ENCODE measurements around the gene CMC2. TPM values are rescaled to one million over a fixed set of nuclear protein-coding genes. Genes with fewer than 3 reads are reported as not detected.

Gene CMC2
- total RNA-seq, 1 donor from 2014 or later, result 112 TPM

DNA sequence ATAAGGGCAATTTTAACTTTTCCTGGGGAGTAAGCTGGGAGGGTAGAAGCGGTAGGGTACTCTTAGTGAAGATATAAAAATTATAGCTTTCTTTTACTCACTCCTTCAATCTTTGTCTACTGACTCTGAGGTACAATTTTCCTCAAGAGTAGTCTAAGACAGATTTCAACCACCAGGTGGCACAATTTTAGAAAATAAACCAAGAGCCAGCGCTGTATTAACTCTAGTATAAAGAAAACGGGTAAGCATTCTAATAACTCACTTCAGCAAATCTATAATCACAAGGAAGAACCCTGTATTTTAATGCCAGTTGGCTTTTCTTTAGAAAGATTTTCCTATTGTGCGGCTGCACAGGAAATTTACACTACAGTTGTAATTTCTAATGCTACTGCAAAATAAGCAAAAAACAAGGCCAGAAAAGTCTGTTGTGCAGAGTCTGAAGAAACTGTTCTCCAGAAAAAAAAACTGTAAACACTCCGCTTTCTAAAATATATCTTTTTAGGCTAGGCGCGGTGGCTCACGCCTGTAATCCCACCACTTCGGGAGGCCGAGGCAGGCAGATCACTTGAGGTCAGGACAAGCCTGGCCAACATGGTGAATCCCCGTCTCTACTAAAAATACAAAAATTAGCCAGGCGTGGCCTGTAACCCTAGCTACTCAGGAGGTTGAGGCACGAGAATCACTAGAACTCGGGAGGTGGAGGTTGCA is 1.9 kb downstream of the CMC2 start:
- no peak for DNase-seq (ENCODE audit: low spot score)

DNA sequence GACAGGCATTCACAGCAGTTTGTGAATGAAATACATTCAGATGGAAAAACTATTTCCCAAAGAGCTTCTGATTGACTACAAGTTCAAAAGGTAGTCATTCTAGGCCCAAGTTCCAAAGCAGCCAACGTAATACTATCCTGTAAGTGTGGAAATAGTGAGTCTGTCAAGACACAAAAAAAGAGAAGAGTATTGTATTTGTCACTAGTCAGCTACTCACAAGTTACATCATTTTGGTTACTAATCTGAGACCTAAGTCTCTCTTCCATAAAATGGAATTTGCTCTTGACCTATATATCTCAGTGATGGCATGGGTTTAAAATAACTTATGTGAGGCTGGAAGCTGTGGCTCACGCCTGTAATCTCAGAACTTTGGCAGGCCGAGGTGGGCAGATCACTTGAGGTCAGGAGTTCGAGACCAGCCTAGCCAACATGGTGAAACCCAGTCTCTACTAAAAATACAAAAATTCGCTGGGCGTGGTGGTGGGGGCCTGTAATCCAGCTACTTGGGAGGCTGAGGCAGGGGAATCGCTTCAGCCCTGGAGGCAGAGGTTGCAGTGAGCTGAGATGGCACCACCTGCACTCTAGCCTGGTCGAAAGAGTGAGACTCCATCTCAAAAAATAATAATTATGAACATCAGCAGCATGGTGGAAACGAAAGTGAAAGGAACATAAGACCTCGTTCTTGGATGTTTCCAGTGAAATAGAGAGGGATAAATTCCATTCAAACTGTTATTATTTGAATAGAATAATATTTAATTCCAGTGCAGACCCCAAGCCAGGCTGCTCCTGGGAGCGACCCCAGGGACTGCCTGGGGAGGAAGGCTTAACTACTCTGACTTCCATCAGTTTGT is 2.9 kb downstream of the CMC2 start:
- intact Hi-C loops (cut with DNase I), result loop anchor here (10.0 kb wide), 1 partner anchor 1161 kb away; no protein-coding TSS in a partner anchor
- DNase-seq (ENCODE audit: low spot score), result no peak

More for the DNA sequence above, 1.9 kb downstream of the CMC2 start:
- intact Hi-C loops (cut with DNase I), result loop anchor here (10.0 kb wide), 1 partner anchor 1160 kb away; no protein-coding TSS in a partner anchor

DNA sequence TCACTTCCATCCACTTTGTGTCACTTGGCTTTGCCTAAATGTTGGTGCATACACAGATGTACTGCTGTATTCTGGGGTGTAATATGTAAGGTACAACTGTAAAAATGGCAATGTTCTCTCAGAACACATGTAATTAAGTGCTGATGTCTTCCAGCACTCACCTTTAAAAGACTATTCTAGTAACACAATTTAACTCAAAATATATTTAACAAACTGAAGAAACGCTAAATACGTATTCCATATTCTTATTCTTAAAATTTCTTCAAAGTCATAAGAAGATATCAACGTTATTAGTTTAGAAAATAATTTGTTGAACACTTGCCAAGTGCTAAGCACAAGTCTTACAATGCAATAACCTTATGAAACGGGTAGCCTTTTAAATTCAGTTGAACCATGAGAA is 3.6 kb downstream of the CMC2 start:
- intact Hi-C loops (cut with DNase I), result loop anchor here (10.0 kb wide), 1 partner anchor 1162 kb away; no protein-coding TSS in a partner anchor
- DNase-seq (ENCODE audit: low spot score), result no peak

DNA sequence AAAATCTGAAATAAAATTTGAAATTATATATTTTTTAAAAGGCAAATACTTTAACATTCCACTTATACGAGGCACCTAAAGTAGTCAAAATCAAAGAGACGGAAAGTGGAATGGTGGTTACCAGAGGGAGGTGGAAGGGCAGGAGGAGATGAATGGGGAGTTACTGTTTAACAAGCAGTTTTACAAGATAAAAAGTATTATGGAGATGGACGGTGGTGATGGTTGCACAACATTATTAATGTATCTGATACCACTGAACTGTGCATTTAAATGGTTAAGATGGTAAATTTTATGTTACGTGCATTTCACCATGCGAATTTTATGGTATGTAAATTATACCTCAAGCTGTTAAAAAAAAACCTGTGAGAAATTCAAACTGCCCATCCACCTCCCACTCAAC is 5.4 kb downstream of the CMC2 start:
- no peak for DNase-seq (ENCODE audit: low spot score)
- intact Hi-C loops (cut with DNase I), result loop anchor here (10.0 kb wide), 1 partner anchor 1163 kb away; no protein-coding TSS in a partner anchor

DNA sequence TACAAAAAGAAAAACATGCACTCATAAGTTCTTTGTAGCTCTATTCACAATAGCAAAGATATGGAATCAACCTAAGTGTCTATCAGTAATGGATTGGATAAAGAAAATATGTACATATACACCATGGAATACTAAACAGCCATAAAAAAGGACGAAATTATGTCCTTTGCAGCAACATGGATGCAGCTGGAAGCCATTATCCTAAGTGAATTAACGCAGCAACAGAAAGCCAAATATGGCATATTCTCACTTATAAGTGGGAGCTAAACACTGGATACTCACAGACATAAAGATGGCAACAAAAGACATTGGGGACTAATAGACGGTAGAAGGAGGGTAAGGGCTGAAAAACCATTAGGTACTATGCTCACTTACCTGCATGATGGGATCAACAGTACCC is 5.8 kb downstream of the CMC2 start:
- intact Hi-C loops (cut with DNase I), result loop anchor here (10.0 kb wide), 1 partner anchor 1164 kb away; no protein-coding TSS in a partner anchor

DNA sequence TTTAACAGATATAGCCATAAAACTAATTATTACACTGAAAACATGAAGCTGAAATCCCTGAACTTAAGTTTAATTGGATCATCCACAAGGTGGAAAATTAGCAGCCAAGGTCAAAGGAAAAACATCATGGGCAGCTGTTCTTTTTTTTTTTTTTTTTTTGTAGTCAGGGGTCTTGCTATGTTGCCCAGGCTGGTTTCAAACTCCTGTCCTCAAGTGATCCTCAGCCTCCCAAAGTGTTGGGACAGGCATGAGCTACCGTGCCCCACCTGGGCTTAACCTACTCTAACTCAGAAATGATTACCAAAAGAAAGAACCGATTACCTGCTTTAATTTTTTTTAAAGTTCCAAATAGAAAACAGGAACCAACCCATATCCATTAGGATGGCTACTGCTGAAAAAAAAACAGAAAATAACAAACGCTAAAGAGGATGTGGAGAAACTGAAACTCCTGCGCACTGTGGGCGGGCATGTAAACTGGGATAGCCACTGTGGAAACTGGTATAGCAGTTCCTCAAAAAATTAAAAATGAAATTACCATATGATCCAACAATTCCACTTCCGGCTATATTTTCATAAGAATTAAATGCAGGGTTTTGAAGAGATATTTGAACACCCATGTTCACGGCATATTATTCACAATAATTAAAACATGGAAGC is 8.6 kb downstream of the CMC2 start:
- intact Hi-C loops (cut with DNase I), result no loop called here
- DNase-seq (ENCODE audit: low spot score), result no peak

More for the DNA sequence above, 5.8 kb downstream of the CMC2 start:
- DNase-seq (ENCODE audit: low spot score), result no peak

DNA sequence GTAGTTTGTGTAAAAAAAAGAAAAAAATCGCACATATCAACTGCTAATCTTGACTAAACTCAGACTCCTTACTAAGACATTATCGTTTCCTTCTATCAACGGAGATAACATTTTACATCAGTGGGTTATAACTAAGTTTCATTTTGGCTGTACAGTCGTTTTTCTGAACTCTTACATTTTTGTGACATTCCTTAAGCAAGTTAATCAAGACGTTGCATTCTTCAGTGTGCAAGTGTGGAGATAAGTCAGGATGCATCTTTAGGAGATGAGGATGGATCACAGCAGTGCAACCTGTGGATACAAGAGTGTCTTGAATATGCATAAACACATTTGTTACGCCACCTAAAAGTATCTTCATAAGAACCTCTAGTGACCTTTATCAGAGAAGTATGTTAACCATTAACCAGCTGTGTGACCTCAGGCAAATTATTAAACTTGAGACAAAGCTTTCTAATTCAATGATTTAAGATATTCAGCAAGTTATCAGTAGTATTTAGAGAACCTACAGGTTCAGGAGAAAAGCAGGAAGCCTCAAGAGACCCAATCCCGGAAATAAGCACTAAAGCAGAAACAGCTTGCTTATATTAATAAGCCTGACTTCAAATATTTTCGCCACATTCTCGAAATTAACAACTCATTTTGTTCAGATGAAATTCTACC is 9.4 kb downstream of the CMC2 start:
- DNase-seq (ENCODE audit: low spot score), result no peak
- intact Hi-C loops (cut with DNase I), result no loop called here

DNA sequence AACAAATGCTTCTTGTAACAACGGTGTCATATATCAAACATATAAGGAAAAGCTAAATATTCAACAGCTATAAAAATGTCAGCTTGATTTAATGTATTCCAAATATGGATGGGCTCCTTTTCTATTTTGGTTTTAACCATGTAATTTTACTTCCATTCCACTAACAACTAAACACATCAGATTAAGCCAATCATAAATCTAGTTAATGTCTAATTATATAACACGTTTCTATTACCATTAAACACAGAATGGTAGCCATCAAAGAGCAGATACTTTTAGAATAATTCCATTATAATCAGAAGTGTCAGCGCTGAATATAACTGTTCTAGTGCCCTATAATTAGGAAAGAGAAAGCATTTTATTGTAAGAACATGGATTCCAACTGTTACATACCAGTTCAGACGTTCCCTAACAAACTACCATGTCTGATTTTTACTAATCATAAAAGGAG is 10.0 kb downstream of the CMC2 start:
- DNase-seq (ENCODE audit: low spot score), result no peak
- intact Hi-C loops (cut with DNase I), result no loop called here

DNA sequence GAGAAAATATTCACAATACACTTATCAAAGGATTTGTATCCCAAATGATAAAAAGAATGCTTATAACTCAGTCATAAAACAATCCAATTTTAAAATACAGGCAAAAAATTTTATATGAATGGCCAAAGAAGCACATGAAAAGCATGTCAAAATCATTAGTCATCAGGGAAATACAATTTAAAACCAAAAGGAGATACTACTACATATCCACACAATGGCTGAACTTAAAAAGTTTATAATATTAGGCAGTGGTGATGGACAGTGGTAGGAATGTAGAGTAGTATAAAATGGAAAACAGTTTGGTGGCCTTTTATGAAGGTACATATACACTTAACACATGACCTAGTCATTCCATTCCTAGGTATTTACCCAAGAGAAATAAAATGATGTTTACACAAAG is 12.2 kb downstream of the CMC2 start:
- intact Hi-C loops (cut with DNase I), result no loop called here
- DNase-seq (ENCODE audit: low spot score), result no peak

DNA sequence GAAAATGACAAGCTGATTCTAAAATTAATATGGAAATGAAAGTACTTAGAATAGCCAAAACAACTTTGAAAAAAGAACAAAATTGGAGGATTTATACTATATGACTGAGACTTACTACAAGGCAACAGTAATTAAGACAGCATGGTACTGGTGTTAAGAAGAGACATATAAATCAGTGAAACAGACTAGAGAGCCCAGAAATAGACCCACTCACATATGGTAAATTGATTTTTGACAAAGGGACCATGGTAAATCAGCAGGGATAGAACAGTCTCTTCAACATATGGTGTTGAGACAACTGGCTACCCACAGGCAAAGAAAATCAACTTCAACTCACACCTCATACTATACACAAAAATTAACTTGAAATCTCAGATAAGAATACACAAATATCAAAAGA is 12.9 kb downstream of the CMC2 start:
- no peak for DNase-seq (ENCODE audit: low spot score)
- intact Hi-C loops (cut with DNase I), result no loop called here

DNA sequence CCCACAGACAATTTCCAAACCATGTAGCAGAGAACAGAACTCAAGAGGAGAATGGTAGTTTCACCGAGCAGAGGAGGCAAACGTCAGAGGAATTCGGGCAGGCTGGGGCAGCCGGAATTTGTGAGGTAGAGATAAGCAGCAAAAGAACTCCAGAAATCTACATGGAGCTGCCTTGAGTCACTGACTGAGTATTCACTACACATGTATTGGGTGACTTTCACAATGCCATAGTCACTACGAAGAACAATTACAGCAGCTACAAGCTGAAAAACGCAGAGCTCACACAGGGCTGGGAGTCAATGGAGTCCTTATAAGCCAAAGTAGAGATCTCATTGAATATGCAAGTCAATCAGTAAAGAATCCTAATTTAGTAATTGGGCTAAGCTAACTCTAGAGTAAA is 13.4 kb downstream of the CMC2 start:
- intact Hi-C loops (cut with DNase I), result no loop called here
- no peak for DNase-seq (ENCODE audit: low spot score)

DNA sequence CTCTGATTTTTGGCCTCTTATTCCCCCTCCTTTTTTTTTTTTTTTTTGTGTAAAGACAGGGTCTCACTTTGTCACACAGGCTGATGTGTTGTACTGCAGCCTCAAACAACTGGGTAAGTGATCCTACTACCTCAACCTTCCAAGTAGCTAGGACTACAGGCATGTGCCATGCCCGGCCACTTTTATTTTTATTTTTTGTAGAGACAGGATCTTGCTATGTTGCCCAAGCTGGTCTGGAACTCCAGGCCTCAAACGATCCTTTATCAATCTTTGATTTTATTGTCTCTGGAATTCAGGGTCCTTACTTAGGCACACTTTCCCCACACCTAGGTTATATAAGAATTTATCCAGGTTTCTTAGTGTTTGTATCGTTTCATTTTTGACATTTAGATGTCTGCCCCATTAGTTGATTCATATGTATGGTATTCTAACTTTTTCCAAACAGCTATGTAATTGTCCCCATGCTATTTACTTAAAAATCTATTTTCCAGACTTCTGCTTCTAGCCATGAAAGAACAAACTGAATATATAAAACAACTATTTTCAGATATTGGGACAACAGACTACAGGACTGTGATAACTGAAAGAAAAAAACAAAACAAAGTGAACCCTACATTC is 13.9 kb downstream of the CMC2 start:
- no peak for DNase-seq (ENCODE audit: low spot score)
- intact Hi-C loops (cut with DNase I), result no loop called here

DNA sequence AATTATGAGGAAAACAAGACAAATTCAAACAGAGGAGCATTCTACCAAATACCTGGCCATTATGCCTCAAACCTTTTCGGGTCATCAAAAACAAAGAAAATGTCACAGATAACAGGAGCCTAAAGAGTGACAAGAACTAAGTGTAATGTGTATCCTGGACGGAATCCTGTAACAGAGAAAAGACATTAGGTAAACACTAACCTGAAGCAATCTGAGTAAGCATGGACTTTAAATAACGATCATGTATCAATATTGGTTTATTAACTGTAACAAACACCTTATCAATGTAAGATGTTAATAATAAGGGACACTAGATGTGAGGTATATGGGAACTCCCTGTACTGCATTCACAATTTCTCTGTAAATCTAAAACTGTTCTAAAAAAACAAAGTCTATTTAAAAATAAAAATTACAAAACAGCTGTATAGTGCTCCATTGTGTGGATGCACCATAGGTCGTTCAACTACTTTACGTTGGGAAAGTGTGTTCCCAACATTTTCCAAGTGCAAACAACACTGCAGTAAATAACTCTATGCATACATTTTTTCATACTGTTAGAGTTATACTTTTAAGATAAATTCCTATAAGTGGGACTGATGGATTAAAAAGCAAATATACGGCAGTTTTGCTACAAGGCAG is 14.8 kb downstream of the CMC2 start:
- intact Hi-C loops (cut with DNase I), result no loop called here

DNA sequence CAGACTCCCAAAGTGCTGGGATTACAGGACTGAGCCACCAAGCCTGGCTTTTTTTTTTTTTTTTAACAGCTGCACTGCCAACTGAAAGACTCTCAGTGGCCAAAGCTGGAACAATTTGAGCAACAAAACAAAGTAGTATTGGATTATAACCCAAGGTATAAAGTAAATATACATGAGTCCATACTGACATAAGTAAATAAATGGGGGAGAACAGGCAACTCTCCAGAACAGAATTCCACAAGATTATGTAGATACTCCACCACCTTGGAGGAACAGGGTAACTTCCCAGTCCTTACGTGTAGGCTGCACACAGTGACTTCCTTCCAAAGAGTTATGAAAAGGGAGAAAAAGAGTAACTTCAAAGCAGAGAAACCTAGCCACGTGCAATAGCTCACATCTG is 15.7 kb downstream of the CMC2 start:
- intact Hi-C loops (cut with DNase I), result no loop called here
- DNase-seq (ENCODE audit: low spot score), result no peak

More for the DNA sequence above, 14.8 kb downstream of the CMC2 start:
- DNase-seq (ENCODE audit: low spot score), result no peak

DNA sequence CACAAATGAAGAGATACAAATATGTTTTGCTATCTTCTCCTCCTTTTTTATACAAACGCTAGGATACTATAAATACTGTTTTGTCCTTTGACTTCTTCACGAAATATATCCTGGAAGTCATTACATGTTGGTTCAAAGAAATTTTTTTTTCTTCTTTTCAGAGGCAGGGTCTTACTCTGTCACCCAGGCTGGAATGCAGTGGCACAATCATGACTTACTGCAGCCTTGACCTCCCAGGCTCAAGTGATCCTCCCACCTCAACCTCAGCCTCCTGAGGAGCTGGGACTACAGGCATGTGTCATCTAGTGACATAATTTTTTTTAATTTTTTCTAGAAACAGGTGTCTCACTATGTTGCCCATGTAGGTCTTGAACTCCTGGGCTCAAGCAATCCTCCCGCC is 16.1 kb downstream of the CMC2 start:
- intact Hi-C loops (cut with DNase I), result no loop called here
- DNase-seq (ENCODE audit: low spot score), result no peak

DNA sequence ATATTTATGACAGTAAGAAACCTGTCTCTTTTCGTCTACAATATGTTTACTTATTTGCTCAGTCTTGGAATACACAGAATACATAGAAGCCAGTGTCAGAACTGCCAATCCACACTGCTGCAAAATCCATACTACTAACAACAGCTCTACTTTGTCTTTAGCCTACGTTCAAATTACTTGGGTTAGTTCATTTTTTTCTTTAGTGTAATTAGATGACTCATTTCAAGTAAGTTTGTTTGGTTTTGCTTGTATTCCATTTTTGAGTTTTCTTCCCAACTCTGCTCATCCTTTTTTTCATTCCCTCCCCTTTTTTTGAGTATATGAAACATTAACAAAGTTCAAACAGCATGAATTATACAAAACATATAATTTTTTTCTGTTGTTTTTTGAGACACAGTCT is 16.9 kb downstream of the CMC2 start:
- DNase-seq (ENCODE audit: low spot score), result no peak
- intact Hi-C loops (cut with DNase I), result no loop called here

DNA sequence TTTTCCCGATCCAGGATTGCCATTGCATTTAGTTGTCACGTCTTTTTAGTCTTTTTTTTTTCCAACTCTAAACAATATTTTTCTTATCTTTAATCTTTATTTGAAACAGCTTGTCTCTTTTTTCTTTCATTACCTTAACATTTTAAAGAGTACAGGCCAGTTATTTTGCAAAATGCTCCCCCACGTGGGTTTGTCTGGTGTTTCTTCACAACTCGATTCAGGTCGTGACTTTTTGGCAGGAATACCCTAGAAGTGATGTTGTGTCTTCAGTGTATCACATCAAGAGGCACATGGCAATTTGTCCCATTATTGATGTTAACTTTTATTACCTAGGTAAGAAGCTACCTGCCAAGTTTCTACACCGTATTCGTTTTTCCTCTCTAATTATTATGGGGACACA is 17.9 kb downstream of the CMC2 start:
- intact Hi-C loops (cut with DNase I), result no loop called here

DNA sequence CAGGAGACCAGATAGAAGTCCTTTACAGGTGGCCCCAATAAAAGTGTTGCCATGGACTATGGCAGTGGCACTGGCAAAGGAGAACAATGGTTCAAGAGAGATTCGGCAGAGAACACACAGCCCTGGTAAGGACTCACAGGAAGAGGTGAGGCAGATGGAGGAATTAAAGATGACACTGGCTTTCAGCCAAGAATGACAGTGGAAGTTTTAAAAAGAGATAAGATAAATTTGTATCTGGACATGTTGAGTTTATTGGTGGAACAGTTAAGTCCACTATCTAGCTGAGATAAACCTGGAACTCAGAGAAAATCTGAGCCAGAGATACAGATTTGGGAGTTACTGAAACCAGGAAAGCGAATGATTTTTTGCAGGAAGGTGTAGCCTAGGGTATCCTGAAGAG is 20.1 kb downstream of the CMC2 start:
- intact Hi-C loops (cut with DNase I), result no loop called here
- no peak for DNase-seq (ENCODE audit: low spot score)

More for the DNA sequence above, 17.9 kb downstream of the CMC2 start:
- no peak for DNase-seq (ENCODE audit: low spot score)

DNA sequence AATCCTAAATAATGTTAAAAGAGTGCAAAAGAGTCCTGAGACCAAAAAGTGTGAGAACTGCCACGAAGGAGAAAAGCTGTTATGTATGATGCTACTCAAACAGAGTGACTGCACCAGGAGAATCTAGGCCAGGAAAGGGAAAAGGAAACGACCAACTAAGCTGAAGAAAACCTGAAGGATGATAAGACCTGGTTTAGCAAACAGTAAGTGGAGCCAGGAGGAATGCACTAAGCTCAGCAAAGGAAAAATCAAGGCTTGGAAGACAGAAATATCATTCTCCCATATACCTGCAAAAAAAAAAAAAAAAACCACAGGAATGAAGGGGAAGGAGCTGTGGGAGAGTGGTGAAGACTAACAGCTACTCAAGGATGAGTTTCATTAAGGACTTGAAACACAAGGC is 21.1 kb downstream of the CMC2 start:
- intact Hi-C loops (cut with DNase I), result no loop called here
- DNase-seq (ENCODE audit: low spot score), result no peak
